Activated CD8-positive, alpha-beta memory T cell treated with anti-CD3 and anti-CD28 coated beads, Interleukin-2, amount 10 ng/mL, durations not matched to agents 7 days and 5 days (primary cell): ENCODE results near the gene YPEL2. TPM values are rescaled to one million over a fixed set of nuclear protein-coding genes. Genes with fewer than 3 reads are reported as not detected.

Experiments used
- ATAC-seq: fragments of 150-1000 bp; cut with Tn5 transposase; one replicate; pipeline ENCODE4 v1.10.0; 2021; ENCODE audit warnings: moderate library complexity
- CTCF ChIA-PET: fragments of 350-600 bp; sonication (Branson Sonifier 250); formaldehyde crosslinking; loops from one replicate; lab custom pipeline; 2021; ENCODE audit warnings: antibody characterized with exemption; lab: Charles Lee
- DNase-seq: peaks from one replicate; pipeline ENCODE4 v3.0.0-alpha.2; 2020
- H3K27ac Mint-ChIP-seq: one replicate; pipeline ENCODE4 v1.8.0; 2021; ENCODE audit warnings: mild to moderate bottlenecking, mixed read lengths
- H3K27me3 Mint-ChIP-seq: one replicate; pipeline ENCODE4 v1.8.0; 2021; ENCODE audit warnings: mixed read lengths
- H3K36me3 Mint-ChIP-seq: one replicate; pipeline ENCODE4 v1.8.0; 2021; ENCODE audit warnings: mild to moderate bottlenecking, mixed read lengths
- H3K4me1 Mint-ChIP-seq: one replicate; pipeline ENCODE4 v1.8.0; 2021; ENCODE audit warnings: mixed read lengths
- H3K4me3 Mint-ChIP-seq: one replicate; pipeline ENCODE4 v1.8.0; 2021; ENCODE audit warnings: mild to moderate bottlenecking, moderate library complexity, mixed read lengths
- H3K9me3 Mint-ChIP-seq: one replicate; pipeline ENCODE4 v1.8.0; 2022; ENCODE audit warnings: low read depth, mixed read lengths
- total RNA-seq, 2 experiments: library from RNA; stranded (reverse); gene quantifications; one replicate each; pipeline ENCODE4 v1.2.3, GENCODE V29; 2021

The YPEL2 gene
- total RNA-seq, 2 experiments from 2014 or later = 9.9 to 12.3 TPM

- Mint-ChIP-seq H3K4me3 (no peak overlapping the region), H3K4me1 (peaks cover 20% of the 10 kb centered on the region)
- ATAC-seq = no peak
These were observed 4.2 kb downstream of the YPEL2 start for GRCh38 chr17:59335685-59336084.

DNA sequence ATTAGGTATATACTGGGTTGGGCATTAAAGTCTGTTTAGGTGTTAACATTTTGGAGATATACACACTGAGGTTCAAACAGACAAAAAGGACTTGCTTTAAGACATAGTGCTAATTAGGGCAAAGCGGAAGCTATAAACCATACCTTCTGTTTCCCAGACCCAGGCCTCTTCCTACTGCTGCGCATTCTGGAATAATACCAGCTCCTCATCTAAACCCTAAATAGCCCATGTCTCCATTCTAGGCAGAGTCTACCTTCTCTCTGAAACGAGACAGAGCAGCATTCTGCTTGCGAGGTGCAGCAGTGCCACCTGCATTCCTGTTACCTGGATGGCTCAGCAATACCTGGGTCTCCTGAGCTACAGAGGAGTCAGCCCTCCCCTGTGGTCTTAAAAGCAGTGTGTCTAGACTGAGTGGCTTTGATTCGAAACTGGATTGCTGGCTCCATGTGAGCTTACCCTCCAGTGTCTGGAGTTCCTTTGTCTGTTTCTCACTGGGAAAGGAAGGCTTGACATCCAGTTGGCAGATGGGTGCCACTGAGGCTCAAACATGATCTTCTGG, 6.4 kb downstream of the YPEL2 start:
- no peak overlapping the region for H3K4me3 Mint-ChIP-seq
- ATAC-seq (no peak), DNase-seq (no peak)
- H3K9me3 Mint-ChIP-seq = no peaks in the 10 kb centered on the region
- H3K4me1 Mint-ChIP-seq = peaks cover 30% of the 10 kb centered on the region
- no peaks in the 10 kb centered on the region for H3K36me3 Mint-ChIP-seq
- H3K27me3 Mint-ChIP-seq = no peaks in the 10 kb centered on the region
- no peak overlapping the region for H3K27ac Mint-ChIP-seq
- CTCF ChIA-PET = interaction anchor here (0.9 to 1.0 kb wide), 2 partner anchors 27 to 98 kb away, joined by 3 read pairs; no protein-coding TSS in a partner anchor

More at GRCh38 chr17:59335685-59336084, 4.2 kb downstream of the YPEL2 start:
- CTCF ChIA-PET = interaction anchor here (0.6 to 1.1 kb wide), 2 partner anchors 92 to 106 kb away, joined by 3 to 4 read pairs; no protein-coding TSS in a partner anchor
- no peaks in the 10 kb centered on the region for H3K9me3 Mint-ChIP-seq
- no peak overlapping the region for H3K27ac Mint-ChIP-seq
- H3K36me3 Mint-ChIP-seq = no peaks in the 10 kb centered on the region
- DNase-seq = no peak
- no peaks in the 10 kb centered on the region for H3K27me3 Mint-ChIP-seq

- Mint-ChIP-seq H3K27ac (no peak overlapping the region), H3K36me3 (no peaks in the 10 kb centered on the region), H3K4me1 (peaks cover 32% of the 10 kb centered on the region), H3K27me3 (no peaks in the 10 kb centered on the region), H3K4me3 (no peak overlapping the region), H3K9me3 (no peaks in the 10 kb centered on the region)
- CTCF ChIA-PET = no interaction called here
- DNase-seq (no peak), ATAC-seq (no peak)
These were observed 7.0 kb downstream of the YPEL2 start for GRCh38 chr17:59338498-59338897.

DNA sequence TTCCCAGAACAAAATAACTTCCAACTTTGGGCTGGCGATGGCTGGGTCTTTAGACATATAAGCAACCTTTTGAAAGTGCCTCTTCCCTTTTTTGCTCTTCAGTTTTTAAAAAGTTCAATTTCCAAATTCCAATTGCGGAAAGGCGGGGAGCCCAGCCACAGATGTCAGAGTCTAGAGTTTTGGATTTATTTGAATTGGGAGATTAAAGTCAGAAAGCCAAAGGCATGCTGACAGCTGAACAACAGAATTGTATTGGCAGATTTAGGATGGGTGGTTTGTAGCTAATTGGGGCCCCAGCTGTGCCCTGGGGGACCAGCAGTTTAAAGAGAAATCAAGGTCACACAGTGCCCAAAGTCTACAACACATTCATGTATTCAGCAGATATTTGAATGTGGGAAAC, 10.5 kb downstream of the YPEL2 start:
- Mint-ChIP-seq H3K4me3 (no peak overlapping the region), H3K36me3 (no peaks in the 10 kb centered on the region)

DNA sequence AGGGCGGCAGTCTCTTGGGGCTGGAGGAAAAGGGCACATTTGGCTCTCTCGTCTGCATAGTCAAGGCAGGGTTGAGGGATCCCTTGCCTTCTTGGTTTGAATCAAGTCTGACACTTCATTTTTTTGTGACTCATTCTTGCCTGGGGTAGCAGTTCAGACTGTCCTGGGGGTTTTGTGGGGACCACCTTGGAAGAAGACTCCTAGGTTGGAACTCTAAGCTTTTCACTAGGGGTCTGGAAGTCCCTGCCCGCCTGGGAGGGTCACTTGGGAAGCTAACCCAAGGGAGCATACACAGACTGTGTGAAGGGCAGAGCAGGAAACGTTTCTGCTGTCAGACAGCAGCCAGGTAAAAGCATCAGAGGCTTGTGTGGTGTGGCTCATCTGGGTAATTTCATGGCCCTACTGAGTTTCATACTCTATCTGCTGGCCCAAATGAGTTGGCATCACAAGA, 11.3 kb downstream of the YPEL2 start:
- H3K9me3 Mint-ChIP-seq = no peaks in the 10 kb centered on the region
- H3K27ac Mint-ChIP-seq = peak overlapping the region; percentile 78
- DNase-seq (peak; percentile 69), ATAC-seq (peak; percentile 92)
- CTCF ChIA-PET = interaction anchor here (0.7 to 2.3 kb wide), 5 partner anchors 10 to 98 kb away, joined by 4 to 10 read pairs (median 5); no protein-coding TSS in a partner anchor
- H3K4me3 Mint-ChIP-seq = no peak overlapping the region
- peaks cover 46% of the 10 kb centered on the region for H3K4me1 Mint-ChIP-seq
- H3K36me3 Mint-ChIP-seq = no peaks in the 10 kb centered on the region
- H3K27me3 Mint-ChIP-seq = no peaks in the 10 kb centered on the region

More for the DNA sequence above, 10.5 kb downstream of the YPEL2 start:
- DNase-seq (no peak), ATAC-seq (no peak)
- CTCF ChIA-PET = interaction anchor here (1.1 kb wide), 1 partner anchor 9 kb away, joined by 4 read pairs; no protein-coding TSS in a partner anchor
- Mint-ChIP-seq H3K4me1 (peaks cover 46% of the 10 kb centered on the region), H3K27me3 (no peaks in the 10 kb centered on the region), H3K9me3 (no peaks in the 10 kb centered on the region), H3K27ac (peak overlapping the region; percentile 8)

DNA sequence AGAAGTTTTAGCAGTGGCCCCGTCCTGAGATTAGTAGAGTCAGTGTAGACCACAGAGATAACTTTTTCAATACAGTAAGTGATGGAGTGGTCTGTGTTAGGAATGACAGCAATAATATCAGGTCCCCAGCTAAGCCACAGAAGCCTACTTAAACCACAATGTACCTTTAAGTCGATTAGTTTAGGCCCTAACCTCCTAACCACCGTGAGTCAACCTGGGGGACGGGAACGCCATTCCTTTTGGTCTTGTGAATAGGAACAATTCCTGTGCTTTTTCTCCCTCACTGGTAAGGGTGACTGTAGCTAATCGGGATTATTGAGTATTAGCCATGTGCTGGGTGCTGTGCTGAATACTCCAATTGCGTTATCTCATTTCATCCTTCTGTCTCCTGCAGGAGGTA, 14.0 kb downstream of the YPEL2 start:
- CTCF ChIA-PET = interaction anchor here (0.7 kb wide), 1 partner anchor 15 kb away, joined by 3 read pairs; no protein-coding TSS in a partner anchor
- Mint-ChIP-seq H3K27ac (no peak overlapping the region), H3K27me3 (no peaks in the 10 kb centered on the region), H3K4me3 (no peak overlapping the region), H3K4me1 (peaks cover 46% of the 10 kb centered on the region), H3K9me3 (no peaks in the 10 kb centered on the region), H3K36me3 (no peaks in the 10 kb centered on the region)
- ATAC-seq = no peak
- DNase-seq = no peak

DNA sequence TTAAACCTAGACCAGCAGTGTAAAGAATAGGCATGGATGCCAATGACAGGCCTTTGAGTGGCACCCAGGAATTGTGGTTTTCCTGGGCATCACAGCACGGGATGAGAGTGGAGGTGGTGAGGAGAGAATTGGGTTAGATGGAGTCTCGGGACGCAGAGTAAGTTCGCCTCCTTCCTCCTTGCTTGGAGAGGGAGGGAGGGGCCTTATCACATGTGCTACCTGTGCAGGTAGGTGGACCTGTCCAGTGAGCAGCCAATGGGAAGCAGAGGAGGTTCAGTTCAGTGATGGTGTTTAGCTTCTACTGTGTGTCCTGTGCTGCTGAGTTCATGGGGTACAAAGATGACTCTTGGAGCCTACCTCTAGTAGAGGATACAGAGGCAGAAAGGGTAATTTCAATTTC, 14.9 kb downstream of the YPEL2 start:
- Mint-ChIP-seq H3K4me3 (no peak overlapping the region), H3K4me1 (peaks cover 46% of the 10 kb centered on the region)

GRCh38 chr17:59346876-59347407, 15.5 kb downstream of the YPEL2 start:
- CTCF ChIA-PET = interaction anchor here (1.4 kb wide), 1 partner anchor 9 kb away, joined by 3 read pairs; no protein-coding TSS in a partner anchor
- Mint-ChIP-seq H3K27ac (no peak overlapping the region), H3K36me3 (no peaks in the 10 kb centered on the region), H3K4me3 (no peak overlapping the region), H3K27me3 (no peaks in the 10 kb centered on the region), H3K4me1 (peaks cover 45% of the 10 kb centered on the region), H3K9me3 (no peaks in the 10 kb centered on the region)
- DNase-seq (no peak), ATAC-seq (no peak)

More for the DNA sequence above, 14.9 kb downstream of the YPEL2 start:
- ATAC-seq (no peak), DNase-seq (no peak)
- Mint-ChIP-seq H3K36me3 (no peaks in the 10 kb centered on the region), H3K27me3 (no peaks in the 10 kb centered on the region), H3K27ac (no peak overlapping the region), H3K9me3 (no peaks in the 10 kb centered on the region)
- CTCF ChIA-PET = no interaction called here

- CTCF ChIA-PET = interaction anchor here (1.4 kb wide), 1 partner anchor 8 kb away, joined by 3 read pairs; no protein-coding TSS in a partner anchor
- Mint-ChIP-seq H3K9me3 (no peaks in the 10 kb centered on the region), H3K27ac (no peak overlapping the region)
These were observed 16.5 kb downstream of the YPEL2 start for GRCh38 chr17:59347975-59348391.

DNA sequence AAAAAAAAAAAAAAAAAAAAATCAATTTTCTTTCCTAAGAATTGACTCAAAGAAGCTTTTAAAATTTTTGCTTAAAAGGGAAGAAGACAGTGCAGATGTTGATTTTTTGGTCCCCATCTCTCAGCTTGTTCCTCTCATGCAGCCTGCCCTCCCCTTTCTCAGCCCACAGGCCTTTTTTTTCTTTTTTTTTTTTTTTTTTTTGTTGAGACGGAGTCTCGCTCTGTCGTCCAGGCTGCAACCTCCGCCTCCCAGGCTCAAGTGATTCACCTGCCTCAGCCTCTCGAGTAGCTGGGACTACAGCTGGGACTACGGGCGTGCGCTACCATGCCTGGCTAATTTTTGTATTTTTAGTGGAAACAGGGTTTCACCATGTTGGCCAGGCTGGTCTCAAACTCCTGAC, 17.7 kb downstream of the YPEL2 start:
- DNase-seq (no peak), ATAC-seq (no peak)
- no peak overlapping the region for H3K4me3 Mint-ChIP-seq
- H3K9me3 Mint-ChIP-seq = no peaks in the 10 kb centered on the region
- peaks cover 45% of the 10 kb centered on the region for H3K4me1 Mint-ChIP-seq
- CTCF ChIA-PET = interaction anchor here (0.7 to 1.0 kb wide), 4 partner anchors 19 to 624 kb away, joined by 3 to 4 read pairs (median 3); no protein-coding TSS in a partner anchor
- H3K27ac Mint-ChIP-seq = no peak overlapping the region
- H3K36me3 Mint-ChIP-seq = peaks cover 10% of the 10 kb centered on the region
- no peaks in the 10 kb centered on the region for H3K27me3 Mint-ChIP-seq

More at GRCh38 chr17:59347975-59348391, 16.5 kb downstream of the YPEL2 start:
- H3K4me1 Mint-ChIP-seq = peaks cover 45% of the 10 kb centered on the region
- DNase-seq = no peak
- H3K27me3 Mint-ChIP-seq = no peaks in the 10 kb centered on the region
- no peak for ATAC-seq
- peaks cover under 1% of the 10 kb centered on the region for H3K36me3 Mint-ChIP-seq
- H3K4me3 Mint-ChIP-seq = no peak overlapping the region

GRCh38 chr17:59353106-59353854, 21.8 kb downstream of the YPEL2 start:
- DNase-seq = peak; percentile 63
- peaks cover 56% of the 10 kb centered on the region for H3K4me1 Mint-ChIP-seq
- H3K9me3 Mint-ChIP-seq = no peaks in the 10 kb centered on the region
- peak overlapping the region; percentile 25 for H3K4me3 Mint-ChIP-seq
- H3K27ac Mint-ChIP-seq = peak overlapping the region; percentile 42
- ATAC-seq = peak; percentile 68
- no peaks in the 10 kb centered on the region for H3K27me3 Mint-ChIP-seq
- CTCF ChIA-PET = interaction anchor here (0.9 to 1.5 kb wide), 2 partner anchors 20 to 88 kb away, joined by 3 read pairs; no protein-coding TSS in a partner anchor
- H3K36me3 Mint-ChIP-seq = peaks cover 45% of the 10 kb centered on the region

DNA sequence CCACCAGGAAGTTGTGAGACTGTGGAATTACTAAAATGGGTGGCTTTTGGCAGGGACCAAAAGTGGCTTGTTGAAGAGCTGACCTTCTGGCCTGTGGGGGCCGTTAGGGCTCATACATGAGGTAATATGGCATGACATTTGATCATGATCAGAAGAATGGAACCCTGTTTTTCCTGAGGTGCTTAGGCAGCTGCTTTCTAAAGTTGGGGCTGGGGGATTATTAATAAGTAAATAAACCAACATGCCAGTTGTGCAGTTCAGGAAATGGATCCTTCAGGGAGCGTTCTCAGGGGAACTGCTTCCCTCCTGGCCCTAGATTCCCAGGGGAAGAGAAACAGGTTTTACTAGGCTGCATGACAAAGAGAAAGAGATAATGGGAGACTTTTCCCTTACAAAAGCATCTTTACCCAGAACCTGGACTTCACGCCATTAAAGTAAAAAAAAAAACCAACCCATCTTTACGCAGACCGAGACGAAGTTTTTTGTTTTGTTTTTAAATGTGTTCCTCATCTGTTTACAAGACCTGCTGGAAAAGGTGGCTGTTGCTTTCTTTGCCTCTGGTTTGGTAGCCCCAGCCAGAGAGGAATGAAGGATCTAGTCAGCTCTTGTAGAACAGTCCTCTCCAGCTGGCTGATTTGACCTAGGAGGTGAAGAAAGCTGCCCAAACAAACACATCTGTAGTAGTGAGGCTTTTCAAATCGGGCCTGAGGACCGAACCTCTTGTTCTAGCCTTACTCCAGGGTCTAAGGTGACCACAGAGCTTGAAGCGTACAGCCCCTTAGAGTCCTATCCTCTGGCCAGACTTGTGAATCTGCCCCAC, 22.7 kb downstream of the YPEL2 start:
- Mint-ChIP-seq H3K4me3 (no peak overlapping the region), H3K27ac (no peak overlapping the region), H3K4me1 (peaks cover 62% of the 10 kb centered on the region), H3K36me3 (peaks cover 46% of the 10 kb centered on the region), H3K27me3 (no peaks in the 10 kb centered on the region), H3K9me3 (no peaks in the 10 kb centered on the region)
- DNase-seq (no peak), ATAC-seq (no peak)
- CTCF ChIA-PET = interaction anchor here (0.9 to 1.7 kb wide), 4 partner anchors 19 to 87 kb away, joined by 3 to 6 read pairs (median 4); no protein-coding TSS in a partner anchor
